Astrocyte of the hippocampus (primary cell): ENCODE measurements around the gene CENPV.
"Not testable (repeated sequence)": the region's sequence is repeated elsewhere in the genome, so short reads cannot be mapped to it uniquely, and the experiment has no call there.

Source experiments
- DNase-seq: peaks from one replicate; pipeline ENCODE4 v3.0.0; 2011; ENCODE audit warnings: low read depth, low spot score

Gene CENPV

DNA sequence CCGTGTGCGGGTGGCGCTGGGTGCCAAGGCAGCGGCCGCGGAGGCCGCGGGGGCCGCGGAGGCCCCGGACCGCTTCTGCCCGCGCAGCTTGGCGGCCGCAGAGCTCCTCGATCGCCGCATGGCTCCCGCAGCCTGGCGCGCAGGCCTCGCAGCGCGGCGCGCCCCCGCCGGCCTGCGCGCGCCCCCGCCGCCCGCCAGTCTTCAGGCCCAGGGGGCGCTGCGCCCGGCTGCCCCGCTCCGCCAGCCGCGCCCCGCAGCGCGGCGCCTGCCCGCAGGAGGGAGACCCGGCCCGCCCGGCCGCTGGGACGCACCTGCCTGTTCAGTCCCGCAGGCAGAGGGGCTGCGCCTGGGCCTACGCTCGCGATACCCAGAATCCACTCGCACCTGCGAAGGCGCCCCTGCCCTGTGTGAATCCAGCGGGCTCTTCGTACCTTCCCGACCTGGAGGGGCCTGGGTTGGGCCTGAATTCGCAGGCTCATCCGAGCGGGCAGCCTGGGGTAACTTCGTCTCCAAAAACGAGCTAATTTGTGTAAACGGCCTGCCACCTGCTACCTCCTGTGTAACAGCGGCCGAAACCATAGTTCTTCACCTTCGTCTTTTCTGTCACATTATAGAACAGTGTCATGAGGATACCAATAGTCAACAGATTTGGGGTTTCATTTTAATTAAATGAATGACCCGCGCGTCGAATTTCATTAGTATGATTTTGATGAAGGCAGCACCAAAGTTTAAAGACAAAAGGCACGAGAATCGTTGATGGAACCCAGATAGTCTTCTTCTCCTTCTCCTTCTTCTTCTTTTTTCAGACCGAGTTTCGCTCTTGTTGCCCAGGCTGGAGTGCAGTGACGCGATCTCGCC lies at the start of gene CENPV:
CENPV (minus strand) TSS at position 153 of the 858 bp plus-strand sequence; CDS start at position 120, 33 bp downstream.
- peak; percentile 88 for DNase-seq

DNA sequence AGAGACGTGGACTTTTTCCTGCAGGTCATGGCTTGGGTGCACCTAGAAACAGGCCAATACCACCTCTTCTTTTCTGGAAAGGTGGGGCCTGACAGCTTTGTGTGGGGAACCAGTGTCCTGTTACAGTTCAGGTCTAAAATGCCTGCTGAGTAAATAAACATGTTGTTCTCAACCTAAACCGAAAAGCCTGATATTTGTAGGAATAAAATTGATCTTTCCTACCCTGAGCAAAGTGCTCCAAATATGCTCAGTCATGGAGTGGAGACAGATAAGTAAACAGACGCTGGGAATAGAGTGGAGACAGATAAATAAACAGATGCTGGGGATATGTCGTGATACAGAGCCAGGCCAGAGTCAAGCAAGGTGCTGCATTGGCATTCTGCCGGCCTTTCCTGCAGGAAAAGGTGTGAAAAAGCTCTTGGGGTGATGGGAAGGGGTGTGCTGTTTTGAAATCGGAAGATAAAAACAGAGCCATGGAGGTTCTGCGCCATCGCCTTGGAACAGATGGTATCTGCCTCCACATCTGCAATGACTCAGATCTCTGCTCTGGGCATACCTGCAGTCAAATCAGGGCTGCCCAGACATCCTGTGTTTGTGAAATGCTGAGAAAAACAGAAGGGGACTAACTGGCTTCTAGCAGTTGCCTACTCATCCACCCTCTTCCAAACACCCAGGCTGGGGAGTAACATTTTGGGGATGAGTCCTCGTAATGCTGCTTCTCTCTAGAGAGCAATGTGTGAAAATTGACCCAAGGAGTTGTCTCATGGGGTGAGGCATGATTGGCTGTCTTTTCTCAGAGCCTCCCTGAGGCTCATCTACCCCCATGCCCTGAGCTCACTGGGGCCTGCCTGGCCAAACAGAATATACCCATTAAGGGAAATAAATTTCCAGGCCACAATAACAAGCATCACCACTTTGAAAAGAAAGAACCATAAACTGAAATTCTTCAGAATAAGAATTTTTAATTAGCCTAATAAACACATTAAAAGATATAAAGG lies 45.3 kb upstream of the CENPV start:
- no peak for DNase-seq

- DNase-seq: peak; percentile 3
These were observed 43.4 kb upstream of the CENPV start for GRCh38 chr17:16396693-16397092.

DNA sequence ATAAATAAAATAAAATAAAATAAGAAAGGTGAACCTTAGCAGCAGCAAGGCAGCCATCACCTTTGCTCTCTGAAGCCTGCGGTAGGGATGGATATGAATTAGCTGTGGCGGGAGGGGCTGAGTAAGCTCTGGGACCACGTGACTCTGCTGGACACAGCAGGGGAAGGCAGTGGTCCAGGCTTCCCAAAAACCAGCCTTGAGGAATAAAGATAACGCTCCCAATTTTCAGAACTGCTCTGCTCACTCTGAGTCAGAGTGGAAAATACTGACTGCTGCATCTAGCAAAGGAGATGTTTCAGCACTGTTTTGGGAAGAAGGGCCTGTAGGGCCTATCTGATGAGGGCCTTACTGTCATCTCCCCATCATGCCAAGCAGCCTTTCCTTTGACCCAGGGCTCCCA lies 42.6 kb upstream of the CENPV start:
- peak; percentile 10 for DNase-seq

DNA sequence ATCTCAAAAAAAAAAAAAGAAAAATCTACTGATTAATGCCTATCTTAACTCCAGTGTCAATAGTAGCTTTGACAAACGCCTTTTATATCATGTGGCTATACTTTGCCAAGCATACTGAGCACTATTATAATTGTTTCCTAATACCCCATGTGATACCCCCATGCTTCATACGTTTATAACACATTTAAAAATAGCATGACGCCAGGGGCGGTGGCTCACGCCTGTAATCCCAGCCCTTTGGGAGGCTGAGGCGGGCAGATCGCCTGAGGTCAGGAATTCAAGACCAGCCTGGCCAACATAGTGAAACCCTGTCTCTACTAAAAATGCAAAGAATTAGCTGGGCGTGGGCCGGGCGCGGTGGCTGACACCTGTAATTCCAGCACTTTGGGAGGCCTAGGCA lies 39.2 kb upstream of the CENPV start:
- not testable (repeated sequence) for DNase-seq

DNA sequence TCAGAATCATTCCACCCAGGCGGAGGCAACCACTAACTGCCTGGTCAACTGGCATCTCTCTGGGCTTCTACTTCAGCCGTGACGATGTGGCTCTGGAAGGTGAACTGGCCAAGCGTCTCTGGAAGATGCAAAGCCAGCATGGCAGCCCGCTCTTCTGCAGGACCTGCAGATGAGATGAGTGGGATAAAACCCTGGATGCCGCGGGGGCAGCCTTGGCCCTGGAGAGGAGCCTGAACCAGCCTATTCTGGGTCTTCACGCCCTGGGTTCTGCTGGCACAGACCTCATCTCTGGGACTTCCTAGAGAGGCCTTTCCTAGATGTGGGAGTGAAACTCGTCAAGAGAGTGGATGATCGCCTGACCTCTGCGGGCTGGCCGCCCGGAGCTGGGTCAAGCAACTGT lies 38.2 kb upstream of the CENPV start:
- no peak for DNase-seq

GRCh38 chr17:16386126-16386507 lies 32.8 kb upstream of the CENPV start:
- peak; percentile 1 for DNase-seq

DNA sequence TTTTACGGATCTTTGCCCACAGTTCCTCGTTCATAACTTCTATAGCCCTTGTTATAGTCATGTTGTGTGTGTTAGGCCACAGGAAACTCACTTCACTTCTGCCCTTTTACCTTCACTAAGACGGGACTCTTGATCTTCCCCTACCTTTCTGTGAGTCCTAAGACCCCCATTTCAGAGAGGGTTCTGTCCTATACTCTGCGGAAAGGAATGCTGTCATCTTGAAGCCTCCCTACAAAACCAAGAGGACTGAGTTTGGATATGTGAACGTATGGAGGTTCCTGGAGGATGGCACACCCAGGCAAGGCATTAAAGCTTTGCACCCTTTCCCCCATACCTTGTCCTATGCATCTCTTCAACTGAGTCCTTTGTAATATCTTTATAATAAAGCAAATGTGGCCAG lies 31.3 kb upstream of the CENPV start:
- no peak for DNase-seq

DNA sequence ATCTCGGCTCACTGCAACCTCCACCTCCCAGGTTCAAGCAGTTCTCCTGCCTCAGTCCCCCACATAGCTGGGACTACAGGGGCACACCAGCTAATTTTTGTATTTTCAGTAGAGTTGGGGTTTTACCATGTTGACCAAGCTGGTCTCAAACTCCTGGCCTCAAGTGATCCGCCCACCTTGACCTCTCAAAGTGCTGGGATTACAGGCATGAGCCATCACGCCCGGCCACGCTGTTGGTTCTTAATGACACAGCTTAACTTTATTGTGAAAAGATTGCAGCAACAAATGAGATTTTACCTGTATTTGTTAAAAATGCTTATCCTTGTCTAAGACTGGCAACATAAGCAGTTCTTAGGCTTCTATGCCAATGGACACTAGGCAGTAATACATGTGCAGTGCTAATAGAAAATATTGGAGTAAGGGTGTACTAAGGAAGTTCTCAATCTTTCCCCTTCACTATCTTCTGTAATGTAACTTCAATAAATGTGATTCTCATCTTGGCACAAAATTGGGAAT lies 30.6 kb upstream of the CENPV start:
- no peak for DNase-seq

DNA sequence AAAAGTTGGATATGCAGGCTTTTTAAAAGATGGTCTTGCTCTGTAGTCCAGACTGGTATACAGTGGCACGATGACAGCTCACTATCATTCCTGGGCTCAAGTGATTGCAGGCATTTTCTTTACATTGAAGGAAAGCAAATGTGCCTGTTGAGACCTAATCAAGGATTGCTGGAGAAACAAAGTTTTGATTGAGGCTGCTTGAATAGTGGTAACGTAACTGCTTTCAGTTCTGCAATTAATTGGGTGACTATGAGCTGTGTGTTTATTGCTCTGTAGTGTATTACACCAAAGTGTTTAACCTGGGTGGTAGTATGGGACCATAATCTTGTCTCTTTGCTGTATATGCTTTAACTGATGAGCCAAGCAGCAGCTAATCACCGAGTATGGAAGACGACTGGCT lies 29.9 kb upstream of the CENPV start:
- DNase-seq: no peak

DNA sequence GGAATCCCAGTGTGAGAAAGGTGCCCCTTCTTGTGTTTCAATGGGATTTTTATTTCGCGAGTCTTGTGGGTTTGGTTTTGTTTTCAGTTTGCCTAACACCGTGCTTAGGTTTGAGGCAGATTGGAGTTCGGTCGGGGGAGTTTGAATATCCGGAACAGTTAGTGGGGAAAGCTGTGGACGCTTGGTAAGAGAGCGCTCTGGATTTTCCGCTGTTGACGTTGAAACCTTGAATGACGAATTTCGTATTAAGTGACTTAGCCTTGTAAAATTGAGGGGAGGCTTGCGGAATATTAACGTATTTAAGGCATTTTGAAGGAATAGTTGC lies 28.2 kb upstream of the CENPV start:
- DNase-seq: no peak

- peak; percentile 99 for DNase-seq
These were observed 27.6 kb upstream of the CENPV start, which contains the start of gene UBB for GRCh38 chr17:16380640-16381495. TSS of gene UBB (plus strand) at chr17:16381091. CDS start at chr17:16381908, 817 bp downstream.

GRCh38 chr17:16379654-16380053 lies 26.4 kb upstream of the CENPV start:
- no peak for DNase-seq

DNA sequence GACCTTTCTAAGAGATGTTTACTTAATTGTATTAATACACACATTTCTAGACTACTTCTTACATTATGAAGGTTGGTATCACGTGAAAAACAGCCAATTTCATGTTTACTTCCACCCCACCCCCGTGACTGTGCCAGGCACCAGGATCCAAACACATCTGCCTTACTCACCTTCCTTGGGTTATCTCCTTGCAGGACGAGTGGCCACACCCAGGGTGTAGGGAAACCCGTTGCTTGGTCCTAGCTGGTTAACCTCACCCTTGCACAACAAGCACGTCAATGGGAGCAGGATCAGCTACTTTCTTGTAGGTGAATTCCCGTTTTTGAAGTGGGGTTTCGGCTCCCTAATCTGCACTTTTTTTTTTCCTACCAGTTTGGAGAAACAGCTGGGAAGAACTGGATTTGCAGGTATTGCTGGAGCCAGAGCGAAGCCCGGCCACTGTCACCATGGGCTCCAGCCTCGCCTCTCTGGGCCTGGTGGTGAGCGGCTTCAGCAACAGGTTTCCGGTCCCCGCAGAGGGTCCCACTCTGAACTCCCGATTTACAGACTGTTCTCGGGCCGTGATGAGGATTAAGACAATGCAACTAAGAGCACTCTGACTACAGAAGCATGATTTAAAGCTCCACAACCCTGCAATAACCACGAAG lies 25.5 kb upstream of the CENPV start:
- DNase-seq: peak; percentile 0

DNA sequence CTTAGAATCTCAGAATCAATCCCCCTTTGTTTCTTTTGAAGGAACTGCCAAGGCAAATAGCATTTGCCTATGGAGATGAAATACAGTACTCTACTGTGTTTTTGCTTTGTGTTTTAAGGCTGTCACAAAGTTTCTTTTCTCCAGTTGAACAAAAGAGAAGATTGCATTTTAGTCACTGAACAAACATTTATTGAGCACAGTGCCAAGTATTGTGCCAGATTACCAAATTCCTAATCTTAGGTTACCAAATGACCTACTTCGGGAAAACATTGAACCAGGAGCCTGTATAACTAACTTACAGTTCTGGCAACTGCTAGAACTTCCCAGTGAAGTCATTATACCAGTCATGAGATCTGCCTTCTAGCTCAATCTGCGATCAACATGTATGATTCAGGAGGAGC lies 24.7 kb upstream of the CENPV start:
- peak; percentile 65 for DNase-seq

DNA sequence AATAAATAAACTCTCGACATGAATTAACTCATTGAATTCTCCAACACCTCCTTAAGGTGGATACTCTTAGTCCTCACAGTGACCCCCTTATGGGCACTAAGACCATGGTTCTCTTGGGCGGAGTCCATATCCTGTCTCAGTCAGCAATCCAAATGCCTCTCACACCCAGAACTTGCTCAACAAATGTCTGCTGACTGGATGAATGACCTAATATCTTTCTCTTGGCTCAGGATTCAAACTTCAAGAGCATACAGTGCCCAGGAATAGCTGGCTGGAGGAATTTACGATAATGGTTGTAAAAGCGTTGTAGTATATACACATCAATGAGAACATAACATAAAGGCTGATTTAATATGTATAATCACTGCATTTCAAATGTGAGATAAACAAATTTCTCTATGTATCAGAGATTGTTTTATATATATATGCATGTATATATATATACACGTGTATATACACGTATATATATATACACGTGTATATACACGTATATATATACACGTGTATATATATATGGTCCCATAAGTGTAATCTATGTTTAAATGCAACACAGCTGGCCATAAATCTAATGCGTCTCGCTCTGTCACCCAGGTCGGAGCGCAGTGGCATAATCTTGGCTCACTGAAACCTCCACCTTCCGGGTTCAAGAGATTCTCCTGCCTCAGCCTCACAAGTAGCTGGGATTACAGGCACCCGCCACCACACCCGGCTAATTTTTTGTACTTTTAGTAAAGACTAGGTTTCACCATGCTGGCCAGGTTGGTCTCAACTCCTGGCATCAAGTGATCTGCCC lies 21.1 kb upstream of the CENPV start:
- peak; percentile 42 for DNase-seq

DNA sequence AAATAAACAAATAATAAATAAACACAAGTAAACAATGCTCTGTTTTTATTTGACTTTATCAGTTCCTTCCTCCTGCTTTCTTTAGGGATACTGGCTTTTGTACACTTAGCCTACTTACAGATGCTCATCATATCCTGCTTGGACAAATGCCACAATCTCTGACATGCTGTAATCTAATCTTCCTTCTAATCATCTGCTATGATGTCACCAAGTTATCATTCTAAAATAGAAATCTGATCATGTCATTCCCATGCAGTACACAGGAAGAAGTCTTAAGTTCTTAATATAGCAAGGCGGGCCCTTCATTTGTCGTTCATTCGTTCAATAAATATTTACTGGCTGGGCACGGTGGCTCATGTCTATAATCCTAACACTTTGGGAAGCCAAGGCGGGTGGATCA lies 18.5 kb upstream of the CENPV start:
- DNase-seq: no peak

DNA sequence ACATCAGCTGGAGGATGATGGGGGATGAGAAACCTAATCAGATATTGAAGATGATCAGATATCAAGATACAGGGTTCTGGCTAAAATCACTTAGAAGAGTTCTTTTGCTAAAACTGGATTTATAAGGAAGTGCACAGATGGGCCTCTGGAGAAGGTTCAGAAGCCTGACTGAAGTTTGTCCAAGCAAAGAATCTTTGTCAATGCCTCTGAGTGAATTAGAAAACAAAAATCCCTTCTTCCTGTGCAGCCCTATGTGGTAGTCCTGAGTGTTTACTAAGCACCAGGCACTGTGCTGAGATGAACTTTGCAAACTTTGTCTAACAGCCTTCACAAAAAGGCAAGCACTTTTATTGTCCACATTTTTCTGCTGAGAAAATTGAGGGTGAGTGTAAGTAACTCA lies 11.4 kb upstream of the CENPV start:
- no peak for DNase-seq

GRCh38 chr17:16363749-16364536 lies 10.7 kb upstream of the CENPV start:
- DNase-seq: peak; percentile 86
